ENCODE results near the gene DRD4. TPM values are rescaled to one million over a fixed set of nuclear protein-coding genes. Genes with fewer than 3 reads are reported as not detected.
"Not testable (repeated sequence)": the region's sequence is repeated elsewhere in the genome, so short reads cannot be mapped to it uniquely, and the experiment has no call there.

DRD4 gene
- total and polyA plus RNA-seq, 2 donors: 0.39 TPM; not detected in 1

- H3K4me1 ChIP-seq (ENCODE audit: insufficient read depth); DNase-seq (ENCODE audit: extremely low spot score); H3K27ac ChIP-seq (ENCODE audit: low read depth); H3K4me3 ChIP-seq (ENCODE audit: low read depth, low read length); H3K36me3 ChIP-seq (ENCODE audit: insufficient read depth): not testable (repeated sequence)
- WGBS: 93% methylated on average over 14 of the region's 14 CpGs
Observed at GRCh38 chr11:653136-653535, 16.1 kb downstream of the DRD4 start.

GRCh38 chr11:653837-654236, 16.8 kb downstream of the DRD4 start:
- H3K4me1 ChIP-seq (ENCODE audit: insufficient read depth): no peaks in the 10 kb centered on the region
- no peak for DNase-seq (ENCODE audit: extremely low spot score)
- H3K36me3 ChIP-seq (ENCODE audit: insufficient read depth): no peaks in the 10 kb centered on the region
- H3K27ac ChIP-seq (ENCODE audit: low read depth): no peak overlapping the region
- 93% methylated on average over 15 of the region's 15 CpGs for WGBS
- H3K4me3 ChIP-seq (ENCODE audit: low read depth, low read length): no peak overlapping the region

DNA sequence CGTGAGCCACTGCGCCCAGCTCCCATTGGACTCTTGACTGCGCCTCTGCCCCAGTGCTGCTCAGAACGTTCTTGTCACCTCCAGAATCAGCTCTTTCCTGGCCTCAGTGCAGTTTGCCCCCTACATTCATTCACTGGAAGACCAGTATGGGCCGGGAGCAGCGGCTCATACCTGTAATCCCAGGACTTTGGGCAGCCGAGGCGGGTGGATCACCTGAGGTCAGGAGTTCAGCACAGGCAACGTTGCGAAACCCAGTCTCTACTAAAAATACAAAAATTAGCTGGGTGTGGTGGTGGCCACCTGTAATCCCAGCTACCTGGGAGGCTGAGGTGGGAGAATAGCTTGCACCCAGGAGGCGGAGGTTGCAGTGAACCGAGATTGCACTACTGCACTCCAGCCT, 17.4 kb downstream of the DRD4 start:
- H3K36me3 ChIP-seq (ENCODE audit: insufficient read depth): not testable (repeated sequence)

GRCh38 chr11:655036-655726, 18.1 kb downstream of the DRD4 start:
- no peak for DNase-seq (ENCODE audit: extremely low spot score)
- H3K36me3 ChIP-seq (ENCODE audit: insufficient read depth): peaks cover 2% of the 10 kb centered on the region
- no peak overlapping the region for H3K4me3 ChIP-seq (ENCODE audit: low read depth, low read length)
- H3K27ac ChIP-seq (ENCODE audit: low read depth): no peak overlapping the region
- 88% methylated on average over 30 of the region's 30 CpGs for WGBS
- H3K4me1 ChIP-seq (ENCODE audit: insufficient read depth): no peaks in the 10 kb centered on the region

More for the DNA sequence above, 17.4 kb downstream of the DRD4 start:
- H3K4me1 ChIP-seq (ENCODE audit: insufficient read depth); H3K4me3 ChIP-seq (ENCODE audit: low read depth, low read length); H3K27ac ChIP-seq (ENCODE audit: low read depth); DNase-seq (ENCODE audit: extremely low spot score): not testable (repeated sequence)
- WGBS: 92% methylated on average over 12 of the region's 12 CpGs

- no peaks in the 10 kb centered on the region for H3K4me1 ChIP-seq (ENCODE audit: insufficient read depth)
- H3K27ac ChIP-seq (ENCODE audit: low read depth): no peak overlapping the region
- H3K4me3 ChIP-seq (ENCODE audit: low read depth, low read length): no peak overlapping the region
- no peak for DNase-seq (ENCODE audit: extremely low spot score)
- peaks cover 2% of the 10 kb centered on the region for H3K36me3 ChIP-seq (ENCODE audit: insufficient read depth)
- WGBS: 95% methylated on average over 14 of the region's 14 CpGs
Observed at GRCh38 chr11:656426-656825, 19.4 kb downstream of the DRD4 start.

GRCh38 chr11:656866-657265, 19.8 kb downstream of the DRD4 start:
- H3K27ac ChIP-seq (ENCODE audit: low read depth): no peak overlapping the region
- WGBS: 85% methylated on average over 7 of the region's 7 CpGs
- peaks cover 2% of the 10 kb centered on the region for H3K36me3 ChIP-seq (ENCODE audit: insufficient read depth)
- H3K4me1 ChIP-seq (ENCODE audit: insufficient read depth): no peaks in the 10 kb centered on the region
- no peak for DNase-seq (ENCODE audit: extremely low spot score)
- no peak overlapping the region for H3K4me3 ChIP-seq (ENCODE audit: low read depth, low read length)

DNA sequence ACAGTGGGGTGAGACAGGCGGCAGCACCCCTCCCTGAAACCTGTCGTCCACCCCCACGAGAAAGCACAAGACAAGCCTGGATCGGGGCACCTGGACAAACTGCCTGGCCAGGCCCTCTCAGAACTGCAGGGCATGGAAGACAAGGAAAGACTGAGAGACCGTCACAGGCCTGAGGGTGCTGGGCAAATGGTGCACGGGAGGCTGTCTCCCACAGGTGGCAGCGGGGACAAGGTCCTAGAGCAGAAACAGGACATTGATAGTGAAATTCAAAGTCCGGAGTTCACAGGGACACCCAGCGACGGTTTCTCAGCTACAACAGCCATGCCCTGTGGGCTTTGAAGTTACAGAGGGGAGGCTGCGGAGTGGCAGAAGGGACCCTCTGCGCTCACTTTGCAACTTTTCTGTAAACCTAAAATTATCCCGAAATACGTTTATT, 20.6 kb downstream of the DRD4 start:
- 89% methylated on average over 14 of the region's 14 CpGs for WGBS
- no peaks in the 10 kb centered on the region for H3K4me1 ChIP-seq (ENCODE audit: insufficient read depth)
- H3K36me3 ChIP-seq (ENCODE audit: insufficient read depth): peaks cover 2% of the 10 kb centered on the region
- H3K27ac ChIP-seq (ENCODE audit: low read depth): no peak overlapping the region
- H3K4me3 ChIP-seq (ENCODE audit: low read depth, low read length): no peak overlapping the region
- DNase-seq (ENCODE audit: extremely low spot score): no peak

DNA sequence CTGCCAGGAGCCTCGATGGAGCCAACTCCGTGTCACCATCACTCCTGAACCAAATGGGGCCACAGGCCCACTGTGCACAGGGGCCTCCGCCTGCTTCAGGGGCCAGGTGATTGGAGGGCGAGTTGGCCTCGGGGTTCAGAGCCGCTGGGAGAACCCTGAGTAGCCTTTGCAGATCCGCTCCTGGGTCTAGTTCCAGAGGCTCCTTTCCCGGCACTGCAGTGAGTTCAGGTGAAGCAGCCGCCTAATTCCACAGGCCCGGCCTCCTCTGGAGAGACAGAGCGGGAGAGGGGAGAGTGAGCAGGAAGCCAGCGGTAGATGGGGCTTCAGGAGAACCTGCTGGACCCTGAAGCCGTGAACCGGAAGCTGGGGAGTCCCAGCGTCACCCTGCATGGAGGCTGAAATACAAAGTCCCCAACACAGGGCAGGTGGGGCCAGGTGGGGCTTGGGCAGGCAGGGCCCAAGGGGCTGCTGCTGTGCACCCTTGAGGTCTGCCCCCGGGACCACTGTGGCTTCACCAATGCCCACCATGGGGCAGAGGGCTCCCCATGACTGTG, 22.5 kb downstream of the DRD4 start:
- H3K4me1 ChIP-seq (ENCODE audit: insufficient read depth): no peaks in the 10 kb centered on the region
- H3K4me3 ChIP-seq (ENCODE audit: low read depth, low read length): no peak overlapping the region
- H3K27ac ChIP-seq (ENCODE audit: low read depth): no peak overlapping the region
- DNase-seq (ENCODE audit: extremely low spot score): no peak
- WGBS: 92% methylated on average over 16 of the region's 16 CpGs
- H3K36me3 ChIP-seq (ENCODE audit: insufficient read depth): peaks cover 2% of the 10 kb centered on the region

GRCh38 chr11:660281-660680, 23.2 kb downstream of the DRD4 start:
- Histone ChIP-seq H3K36me3 (ENCODE audit: insufficient read depth) (peaks cover 2% of the 10 kb centered on the region), H3K27ac (ENCODE audit: low read depth) (no peak overlapping the region), H3K4me1 (ENCODE audit: insufficient read depth) (no peaks in the 10 kb centered on the region), H3K4me3 (ENCODE audit: low read depth, low read length) (no peak overlapping the region)
- WGBS: 85% methylated on average over 19 of the region's 19 CpGs
- DNase-seq (ENCODE audit: extremely low spot score): no peak

GRCh38 chr11:660681-661444, 23.8 kb downstream of the DRD4 start:
- DNase-seq (ENCODE audit: extremely low spot score): no peak
- peaks cover 2% of the 10 kb centered on the region for H3K36me3 ChIP-seq (ENCODE audit: insufficient read depth)
- WGBS: 90% methylated on average over 19 of the region's 19 CpGs

GRCh38 chr11:662689-663274, 25.7 kb downstream of the DRD4 start:
- Histone ChIP-seq H3K4me3 (ENCODE audit: low read depth, low read length) (no peak overlapping the region), H3K4me1 (ENCODE audit: insufficient read depth) (no peaks in the 10 kb centered on the region), H3K36me3 (ENCODE audit: insufficient read depth) (peaks cover 2% of the 10 kb centered on the region), H3K27ac (ENCODE audit: low read depth) (no peak overlapping the region)
- WGBS: 54% methylated on average over 15 of the region's 15 CpGs
- DNase-seq (ENCODE audit: extremely low spot score): no peak

More at GRCh38 chr11:660681-661444, 23.8 kb downstream of the DRD4 start:
- Histone ChIP-seq H3K4me1 (ENCODE audit: insufficient read depth) (no peaks in the 10 kb centered on the region), H3K27ac (ENCODE audit: low read depth) (no peak overlapping the region), H3K4me3 (ENCODE audit: low read depth, low read length) (no peak overlapping the region)

DNA sequence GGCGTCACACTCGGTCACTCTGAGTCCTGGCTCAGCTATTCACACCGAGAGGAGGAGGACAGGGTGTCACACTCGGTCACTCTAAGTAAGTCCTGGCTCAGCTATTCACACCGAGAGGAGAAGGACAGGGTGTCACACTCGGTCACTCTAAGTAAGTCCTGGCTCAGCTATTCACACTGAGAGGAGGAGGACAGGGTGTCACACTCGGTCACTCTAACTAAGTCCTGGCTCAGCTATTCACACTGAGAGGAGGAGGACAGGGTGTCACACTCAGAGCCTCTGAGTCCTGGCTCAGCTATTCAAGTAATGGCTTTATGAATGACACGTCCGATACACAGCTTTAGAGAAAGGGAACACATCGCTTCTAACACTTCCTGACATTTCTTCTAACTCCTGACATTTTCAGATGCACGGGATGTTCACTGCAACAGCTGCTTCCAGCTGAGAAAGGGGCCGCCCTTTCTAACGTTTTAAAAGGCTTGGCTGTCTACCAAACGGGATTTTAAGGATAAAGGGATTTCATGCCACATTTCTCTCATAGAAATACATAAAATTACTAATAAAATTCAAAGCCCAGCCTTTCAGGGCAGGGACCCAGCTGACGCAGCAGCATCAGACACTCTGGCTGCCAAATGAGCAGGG, 28.1 kb downstream of the DRD4 start:
- Histone ChIP-seq H3K4me3 (ENCODE audit: low read depth, low read length) (no peak overlapping the region), H3K4me1 (ENCODE audit: insufficient read depth) (no peaks in the 10 kb centered on the region), H3K36me3 (ENCODE audit: insufficient read depth) (no peaks in the 10 kb centered on the region), H3K27ac (ENCODE audit: low read depth) (no peak overlapping the region)
- peak; percentile 64 for DNase-seq (ENCODE audit: extremely low spot score)
- WGBS: 53% methylated on average over 15 of the region's 15 CpGs

- no peaks in the 10 kb centered on the region for H3K4me1 ChIP-seq (ENCODE audit: insufficient read depth)
- no peak overlapping the region for H3K4me3 ChIP-seq (ENCODE audit: low read depth, low read length)
- peak overlapping the region; percentile 46 for H3K27ac ChIP-seq (ENCODE audit: low read depth)
- 38% methylated on average over 11 of the region's 11 CpGs for WGBS
- H3K36me3 ChIP-seq (ENCODE audit: insufficient read depth): no peaks in the 10 kb centered on the region
- no peak for DNase-seq (ENCODE audit: extremely low spot score)
Observed at GRCh38 chr11:665704-666281, 28.7 kb downstream of the DRD4 start.
